DMS 273 (cell line): ENCODE measurements around the gene TM4SF5.

Source experiments
- DNase-seq: peaks from one replicate; lab custom pipeline; 2025; ENCODE audit not compliant: unreplicated experiment; lab: John Stamatoyannopoulos, UW

Gene TM4SF5

DNA sequence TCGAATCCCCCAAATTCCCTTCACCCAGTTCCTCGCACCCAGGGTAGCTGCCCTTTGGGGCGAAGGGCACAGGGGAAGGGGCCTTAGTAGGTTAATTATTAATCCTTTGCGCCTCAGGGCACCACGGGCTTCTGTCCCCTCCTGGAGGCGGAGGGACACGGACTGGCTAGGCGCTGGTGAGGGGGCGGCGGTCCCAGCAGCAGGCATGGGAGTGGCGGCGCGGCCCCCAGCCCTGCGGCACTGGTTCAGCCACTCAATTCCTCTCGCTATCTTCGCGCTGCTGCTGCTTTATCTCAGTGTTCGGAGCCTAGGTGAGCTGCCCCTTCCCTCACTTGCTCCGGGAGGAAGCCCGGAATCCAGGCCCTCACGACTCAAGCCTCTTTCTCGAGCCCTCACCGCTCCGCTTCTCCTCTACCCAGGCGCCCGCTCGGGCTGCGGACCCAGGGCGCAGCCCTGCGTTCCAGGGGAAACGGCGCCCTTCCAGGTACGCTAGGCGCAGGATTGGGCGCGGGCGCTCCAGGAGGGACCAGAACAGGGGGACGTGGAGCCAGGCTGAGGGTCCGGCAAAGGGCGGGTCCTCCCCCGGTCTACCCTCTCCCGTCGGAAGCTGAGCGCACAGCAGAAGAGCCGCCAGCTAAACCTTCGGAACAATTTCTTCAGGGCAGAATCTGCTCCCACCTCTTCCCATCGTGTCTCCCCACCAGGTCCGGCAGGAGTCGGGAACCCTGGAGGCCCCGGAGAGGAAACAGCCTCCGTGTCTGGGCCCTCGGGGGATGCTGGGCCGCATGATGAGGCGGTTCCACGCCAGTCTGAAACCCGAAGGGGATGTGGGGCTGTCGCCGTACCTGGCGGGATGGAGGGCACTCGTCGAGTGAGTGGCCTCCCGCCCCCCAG, 17.4 kb downstream of the TM4SF5 start, which contains the start of gene GLTPD2:
Gene GLTPD2, plus strand, starts transcription at position 158 of the 894 bp plus-strand sequence. Its CDS starts 48 bp downstream, at position 206.
- no peak for DNase-seq

DNA sequence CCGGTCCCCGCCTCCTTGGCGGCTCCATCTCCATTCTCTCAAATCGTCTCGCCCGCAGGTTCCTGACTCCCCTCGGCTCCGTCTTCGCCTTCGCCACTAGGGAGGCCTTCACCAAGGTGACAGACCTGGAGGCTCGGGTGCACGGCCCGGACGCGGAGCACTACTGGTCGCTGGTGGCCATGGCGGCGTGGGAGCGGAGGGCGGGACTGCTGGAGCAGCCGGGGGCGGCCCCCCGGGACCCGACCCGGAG, 17.9 kb downstream of the TM4SF5 start:
- DNase-seq = no peak

DNA sequence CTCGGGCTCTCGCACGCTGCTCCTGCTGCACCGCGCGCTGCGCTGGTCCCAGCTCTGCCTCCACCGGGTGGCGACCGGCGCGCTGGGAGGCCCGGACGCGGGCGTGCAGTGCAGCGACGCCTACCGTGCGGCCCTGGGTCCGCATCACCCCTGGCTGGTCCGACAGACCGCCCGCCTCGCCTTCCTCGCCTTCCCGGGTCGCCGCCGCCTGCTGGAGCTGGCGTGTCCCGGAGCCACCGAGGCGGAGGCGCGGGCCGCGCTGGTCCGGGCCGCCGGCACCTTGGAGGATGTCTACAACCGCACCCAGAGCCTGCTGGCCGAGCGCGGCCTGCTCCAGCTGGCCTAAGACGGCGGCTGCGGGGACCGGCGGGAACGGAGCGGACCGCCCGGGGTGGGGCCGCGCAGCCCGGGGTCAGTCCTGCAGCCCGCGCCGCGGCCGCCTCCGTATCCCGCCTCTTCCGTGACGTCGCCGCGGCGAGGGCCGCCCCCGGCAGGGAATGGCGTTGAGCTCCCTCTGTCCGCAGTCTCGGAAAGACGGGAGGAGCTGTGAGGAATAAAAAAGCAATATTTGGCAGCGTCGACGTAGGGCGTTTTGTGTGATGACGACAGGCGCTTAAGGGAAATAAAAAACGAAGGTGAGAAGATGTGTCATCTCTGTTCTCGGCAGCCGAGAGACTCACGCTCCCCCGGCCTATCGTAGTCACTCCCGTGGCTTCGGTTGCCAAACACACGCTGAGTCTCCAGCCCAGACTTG, 18.4 kb downstream of the TM4SF5 start:
- DNase-seq = peak; percentile 86

DNA sequence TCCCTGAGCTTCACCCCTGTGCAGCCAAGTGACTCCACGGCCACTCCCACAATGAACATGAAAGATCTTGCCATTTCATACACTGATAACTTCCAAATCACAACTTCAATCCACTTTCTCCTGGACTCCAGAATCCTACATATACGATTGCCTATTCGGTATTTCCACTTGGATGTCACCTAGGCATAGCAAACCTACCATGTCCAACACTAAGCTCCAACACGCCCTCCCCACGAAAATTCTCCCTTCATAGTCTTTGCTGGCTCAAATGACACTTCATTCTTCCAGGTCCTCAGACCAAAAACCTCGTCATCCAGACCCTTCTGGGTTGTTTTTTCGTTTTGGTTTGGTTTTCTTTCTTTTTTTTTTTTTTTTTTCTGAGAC, 19.0 kb downstream of the TM4SF5 start:
- no peak for DNase-seq

DNA sequence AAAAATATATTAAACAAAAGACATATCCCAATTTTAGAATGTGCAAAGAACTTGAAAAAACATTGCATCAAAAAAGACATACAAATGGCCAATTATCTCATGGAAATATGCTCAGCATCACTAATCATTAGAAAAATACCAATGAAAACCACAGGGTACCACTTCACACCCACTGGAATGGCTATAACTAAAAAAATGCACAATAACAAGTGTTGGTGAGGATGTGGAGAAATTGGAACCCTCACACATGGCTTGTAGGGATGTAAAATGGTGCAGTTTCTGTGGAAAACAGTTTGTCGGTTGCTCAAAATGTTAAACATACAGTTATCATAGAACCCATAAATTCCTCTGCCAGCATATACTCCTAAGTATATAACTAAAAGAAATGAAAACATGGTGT, 23.5 kb downstream of the TM4SF5 start:
- no peak for DNase-seq

DNA sequence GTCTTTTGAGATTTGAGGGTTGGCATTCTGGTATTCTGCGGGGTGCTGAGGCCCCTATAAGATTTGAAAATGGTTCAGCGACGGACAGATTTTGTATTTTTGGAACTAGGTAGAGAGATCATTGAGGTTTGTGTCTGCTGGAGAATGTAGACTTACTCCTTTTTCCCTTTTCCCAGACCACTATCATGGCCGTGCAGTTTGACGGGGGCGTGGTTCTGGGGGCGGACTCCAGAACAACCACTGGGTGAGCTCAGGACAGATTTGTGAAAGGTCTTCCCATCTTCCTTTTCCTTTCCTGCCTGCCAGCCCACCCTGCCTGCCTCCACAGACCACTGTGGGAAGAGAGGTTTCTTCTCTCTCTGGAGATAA, 24.9 kb downstream of the TM4SF5 start:
- DNase-seq = peak; percentile 63

DNA sequence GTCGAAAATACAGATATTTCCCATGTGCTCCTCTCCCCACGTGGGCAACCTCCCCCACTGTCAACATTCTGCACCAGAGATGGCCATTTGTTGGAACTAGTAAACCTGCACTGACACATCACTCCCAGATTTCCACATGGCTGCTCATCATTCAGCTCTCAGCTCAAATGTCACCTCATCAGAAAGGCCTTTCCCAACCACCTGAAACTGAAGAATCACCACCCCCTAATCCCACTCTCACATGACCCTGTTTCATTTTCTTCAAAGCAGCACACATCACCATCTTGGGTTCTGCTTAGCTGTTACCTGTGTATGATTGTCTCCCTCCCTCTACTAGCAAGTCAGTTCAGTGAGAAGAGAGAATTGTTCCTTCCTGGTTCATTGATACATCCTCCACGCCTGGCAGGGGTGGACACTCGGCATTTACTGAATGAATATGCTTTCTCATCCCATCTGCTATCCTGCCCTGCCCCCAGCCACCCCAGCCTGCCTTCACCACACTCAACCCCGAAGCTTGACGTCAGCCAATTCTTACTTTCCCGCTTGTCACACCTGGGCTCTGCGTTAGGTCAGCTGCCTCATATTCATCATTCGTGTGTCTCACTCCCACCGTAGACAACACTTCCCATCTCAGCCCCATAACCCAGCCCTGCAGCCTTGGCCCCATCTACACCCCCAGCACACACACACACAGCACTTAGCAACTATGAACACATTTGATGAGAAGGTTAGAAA, 28.9 kb downstream of the TM4SF5 start:
- no peak for DNase-seq

DNA sequence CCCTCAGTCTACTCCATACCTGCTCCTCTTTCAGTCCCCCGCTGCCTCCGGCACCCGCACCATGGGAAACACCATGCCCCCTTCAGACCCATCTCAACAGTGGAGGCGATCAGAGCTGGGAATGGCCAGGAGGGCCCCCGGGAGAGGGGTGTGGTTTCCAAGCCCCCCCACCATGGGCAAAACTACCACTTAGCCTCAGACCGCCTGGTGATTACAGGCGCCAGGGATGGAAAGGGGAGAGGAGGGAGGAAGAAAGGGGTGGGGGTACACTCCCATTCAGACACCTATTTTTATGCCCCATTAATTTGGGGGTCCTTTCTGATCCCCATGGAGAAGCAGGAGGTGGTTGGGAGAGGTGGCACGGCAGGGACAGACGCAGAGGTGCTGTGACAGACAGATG, 30.5 kb downstream of the TM4SF5 start, which contains the start of gene C17orf114:
Gene C17orf114, minus strand, starts transcription at position 101 of the 400 bp plus-strand sequence.
- DNase-seq = no peak

DNA sequence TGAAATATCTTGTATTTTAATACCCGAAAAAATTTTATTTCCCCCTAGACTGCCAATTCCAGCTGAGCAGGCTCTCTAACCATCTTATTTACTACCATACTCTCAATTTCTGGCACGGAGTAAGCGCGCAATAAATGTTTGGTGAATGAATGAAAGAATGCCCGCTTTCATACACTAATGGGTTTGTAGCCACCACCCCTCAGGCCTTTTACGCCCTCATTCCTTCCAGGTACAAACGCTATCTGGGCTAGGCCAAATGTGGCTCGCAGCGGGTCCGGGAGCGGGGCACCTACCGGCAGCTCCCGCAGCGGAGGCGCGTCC, 34.7 kb downstream of the TM4SF5 start:
- DNase-seq = peak; percentile 67

DNA sequence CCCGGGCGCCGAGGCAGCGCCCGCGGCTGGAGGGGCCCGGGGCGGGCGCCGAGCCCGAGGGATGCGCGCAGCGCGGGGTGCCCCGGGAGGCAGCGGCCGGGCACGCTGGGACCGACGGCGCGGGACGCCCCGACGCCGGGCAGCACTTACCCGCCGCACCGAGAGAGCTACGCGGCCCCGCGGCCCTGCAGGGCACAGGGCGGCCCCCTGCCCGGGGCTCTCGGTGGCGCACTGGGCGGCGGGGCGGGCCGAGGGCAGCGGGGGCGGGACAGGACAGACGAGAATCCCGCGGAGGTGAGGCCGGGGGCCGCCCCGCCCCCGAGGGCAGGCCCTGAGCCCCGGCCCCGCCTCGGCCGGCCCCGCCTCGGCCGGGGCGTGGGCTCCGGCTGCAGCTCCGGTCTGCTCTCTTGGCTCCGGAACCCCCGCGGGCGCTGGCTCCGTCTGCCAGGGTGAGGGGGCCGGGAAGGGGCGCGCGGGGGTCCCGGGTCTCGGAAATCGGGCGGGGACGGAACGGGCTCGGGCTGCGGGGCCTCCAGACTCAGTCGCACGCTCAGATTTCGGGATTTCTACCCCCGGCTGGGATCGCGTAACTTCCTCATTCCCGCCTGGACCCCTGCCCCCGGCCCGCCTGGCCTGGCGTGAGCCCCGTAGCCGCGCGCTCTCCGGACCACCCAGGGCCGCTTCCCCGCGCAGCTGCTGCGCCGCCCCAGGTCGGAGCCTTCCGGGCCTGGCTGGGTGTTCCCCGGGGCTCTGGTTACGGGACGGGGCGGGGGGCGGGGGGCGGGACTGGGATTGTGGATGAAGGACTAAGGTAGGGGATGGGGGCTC, 35.3 kb downstream of the TM4SF5 start, which contains the start of gene PLD2:
Gene PLD2, plus strand, starts transcription at position 376 of the 828 bp plus-strand sequence. CDS start 621 bp downstream, outside the sequence.
- peak; percentile 92 for DNase-seq

DNA sequence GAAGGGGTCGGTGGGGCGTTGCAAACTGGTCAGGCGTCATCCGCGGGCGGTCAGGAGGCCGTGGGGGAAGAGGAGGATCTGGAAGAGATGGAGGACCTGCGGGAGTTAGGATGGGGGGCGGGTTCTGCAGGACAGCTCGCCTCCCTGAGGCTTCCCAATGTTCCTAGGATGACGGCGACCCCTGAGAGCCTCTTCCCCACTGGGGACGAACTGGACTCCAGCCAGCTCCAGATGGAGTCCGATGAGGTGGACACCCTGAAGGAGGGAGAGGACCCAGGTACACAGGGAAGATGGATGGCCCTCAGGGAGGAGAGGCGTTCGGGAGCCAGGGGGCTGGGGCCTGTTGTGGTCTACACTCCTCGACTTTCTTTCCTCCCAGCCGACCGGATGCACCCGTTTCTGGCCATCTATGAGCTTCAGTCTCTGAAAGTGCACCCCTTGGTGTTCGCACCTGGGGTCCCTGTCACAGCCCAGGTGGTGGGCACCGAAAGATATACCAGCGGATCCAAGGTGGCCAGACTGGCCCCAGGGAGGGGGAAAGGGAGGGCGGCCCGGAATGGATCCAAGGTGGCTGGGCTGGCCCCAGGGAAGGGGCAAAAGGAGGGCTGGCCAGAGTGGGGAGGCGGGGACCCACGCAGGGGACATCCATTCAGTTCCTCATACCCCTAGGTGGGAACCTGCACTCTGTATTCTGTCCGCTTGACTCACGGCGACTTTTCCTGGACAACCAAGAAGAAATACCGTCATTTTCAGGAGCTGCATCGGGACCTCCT, 36.1 kb downstream of the TM4SF5 start:
- no peak for DNase-seq

DNA sequence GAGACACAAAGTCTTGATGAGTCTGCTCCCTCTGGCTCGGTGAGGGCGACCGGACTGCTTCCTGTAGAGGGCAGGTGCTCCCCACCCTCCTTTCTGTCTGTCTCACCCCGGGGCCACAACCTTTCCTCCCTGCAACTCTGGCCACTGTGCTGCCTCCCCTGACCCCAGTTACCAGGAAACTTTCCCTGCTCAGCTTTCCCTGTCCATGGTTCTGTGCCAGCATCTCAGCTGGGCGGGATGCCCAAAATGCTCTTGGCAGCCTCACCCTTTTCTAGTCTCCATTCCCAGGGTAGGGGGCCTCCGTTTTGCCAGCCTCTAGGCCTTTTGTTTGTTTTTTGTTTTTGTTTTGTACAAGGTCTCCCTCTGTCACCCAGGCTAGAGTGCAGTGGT, 36.7 kb downstream of the TM4SF5 start:
- peak; percentile 59 for DNase-seq

DNA sequence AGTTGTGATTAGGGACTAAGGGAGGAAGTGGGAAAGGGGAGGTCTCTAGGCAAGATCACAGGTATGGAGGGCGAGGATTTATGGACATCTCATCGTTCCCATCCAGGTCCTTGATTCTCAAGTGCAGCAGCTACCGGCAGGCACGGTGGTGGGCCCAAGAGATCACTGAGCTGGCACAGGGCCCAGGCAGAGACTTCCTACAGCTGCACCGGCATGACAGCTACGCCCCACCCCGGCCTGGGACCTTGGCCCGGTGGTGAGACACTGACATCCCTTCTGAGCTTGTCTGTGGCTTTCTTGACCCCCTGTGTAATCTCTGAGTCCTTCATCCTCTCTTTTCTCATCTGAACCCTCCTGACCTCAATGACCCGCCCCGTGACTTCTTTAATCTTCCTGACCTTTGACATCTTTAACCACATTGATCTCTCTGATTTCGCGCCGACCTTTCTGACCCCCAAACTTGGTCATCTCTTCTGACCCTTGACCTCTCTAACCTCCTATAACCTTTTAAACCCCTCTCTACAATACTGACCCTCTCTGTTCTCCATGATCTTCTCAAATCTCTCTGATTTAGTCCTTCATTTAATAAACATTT, 39.1 kb downstream of the TM4SF5 start:
- DNase-seq = no peak

DNA sequence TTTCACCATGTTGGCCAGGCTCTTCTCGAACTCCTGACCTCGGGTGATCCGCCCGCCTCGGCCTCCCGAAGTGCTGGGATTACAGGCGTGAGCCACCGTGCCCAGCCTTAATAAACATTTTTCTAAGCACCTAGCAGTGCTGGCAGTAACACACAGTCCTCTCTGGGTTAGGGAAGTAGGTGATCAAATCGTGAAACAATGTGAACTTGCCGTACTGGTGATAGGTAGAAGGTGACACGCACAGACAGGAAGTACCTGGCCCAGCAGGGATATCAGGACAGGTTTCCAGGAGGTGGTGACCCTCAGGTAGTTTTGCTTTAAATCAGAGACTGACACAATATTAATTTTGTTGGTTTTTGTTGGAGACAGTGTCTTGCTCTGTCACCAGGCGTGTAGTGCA, 39.8 kb downstream of the TM4SF5 start:
- no peak for DNase-seq

DNA sequence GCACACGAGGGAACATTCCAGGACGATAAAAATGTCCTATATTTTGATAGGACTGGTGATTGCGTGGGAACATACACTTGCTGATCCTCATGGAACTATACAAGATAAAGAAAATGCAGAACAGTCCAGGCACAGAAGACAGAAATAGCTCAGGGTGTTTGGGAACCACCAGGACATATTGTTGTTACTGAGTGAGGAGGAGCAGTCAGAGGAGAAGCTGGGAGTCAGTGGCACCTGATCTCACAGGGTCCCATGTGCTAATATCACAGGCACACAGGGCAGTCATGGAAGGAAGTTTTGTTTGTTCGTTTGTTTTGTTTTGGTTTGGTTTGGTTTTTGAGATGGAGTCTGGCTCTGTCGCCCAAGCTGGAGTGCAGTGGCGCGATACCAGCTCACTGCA, 41.0 kb downstream of the TM4SF5 start:
- DNase-seq = no peak

DNA sequence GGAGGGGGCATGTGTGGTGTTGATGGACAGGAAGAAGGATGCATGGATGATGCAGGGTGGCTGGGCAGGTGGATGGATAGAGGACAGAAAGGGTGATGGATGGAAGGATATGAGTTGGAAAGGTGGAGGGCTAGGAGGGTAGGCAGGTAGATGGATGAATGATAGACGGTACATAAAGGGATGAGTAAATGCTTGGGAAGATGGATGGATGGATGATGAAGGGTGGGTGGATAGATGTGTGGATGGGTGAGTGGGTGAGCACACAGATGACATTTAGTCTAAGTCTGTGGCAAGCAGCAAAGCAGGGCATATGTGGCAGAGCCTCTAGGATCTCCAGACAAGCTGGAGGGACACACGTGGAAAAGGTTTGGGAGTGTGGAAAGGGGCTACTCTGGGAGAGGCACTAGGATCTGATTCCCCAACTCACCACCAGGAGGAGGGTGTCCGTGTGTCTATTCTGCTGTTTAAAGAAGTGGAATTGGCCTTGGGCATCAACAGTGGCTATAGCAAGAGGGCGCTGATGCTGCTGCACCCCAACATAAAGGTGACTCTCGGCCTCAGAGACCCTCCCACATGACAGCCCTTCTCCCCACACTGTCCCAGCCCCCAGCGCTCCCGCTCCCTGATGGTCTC, 43.5 kb downstream of the TM4SF5 start:
- no peak for DNase-seq

DNA sequence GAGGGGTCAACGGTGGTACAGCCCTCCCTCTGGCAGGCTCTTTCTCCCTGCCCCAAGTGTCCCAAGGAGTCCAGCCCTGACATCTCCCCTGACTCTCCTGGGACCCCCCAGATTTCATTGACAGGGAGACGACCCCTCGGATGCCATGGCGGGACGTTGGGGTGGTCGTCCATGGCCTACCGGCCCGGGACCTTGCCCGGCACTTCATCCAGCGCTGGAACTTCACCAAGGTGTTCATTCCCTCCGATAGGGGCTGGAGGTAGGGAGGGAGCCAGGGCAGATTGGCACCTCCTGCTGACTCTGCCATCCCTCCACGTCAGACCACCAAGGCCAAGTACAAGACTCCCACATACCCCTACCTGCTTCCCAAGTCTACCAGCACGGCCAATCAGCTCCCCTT, 45.1 kb downstream of the TM4SF5 start:
- no peak for DNase-seq

DNA sequence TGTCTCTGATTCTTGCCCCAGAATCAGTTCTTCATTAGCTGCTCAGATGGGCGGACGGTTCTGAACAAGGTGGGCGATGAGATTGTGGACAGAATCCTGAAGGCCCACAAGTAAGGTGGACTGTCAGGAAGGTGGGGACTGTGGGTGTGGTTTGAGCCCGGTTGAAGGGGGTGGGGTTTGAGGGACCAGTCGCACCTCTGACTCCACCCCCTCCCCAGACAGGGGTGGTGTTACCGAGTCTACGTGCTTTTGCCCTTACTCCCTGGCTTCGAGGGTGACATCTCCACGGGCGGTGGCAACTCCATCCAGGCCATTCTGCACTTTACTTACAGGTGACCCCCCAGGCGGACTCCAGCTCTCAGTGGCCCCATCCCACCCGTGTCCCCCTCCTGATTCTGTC, 46.6 kb downstream of the TM4SF5 start:
- DNase-seq = no peak

DNA sequence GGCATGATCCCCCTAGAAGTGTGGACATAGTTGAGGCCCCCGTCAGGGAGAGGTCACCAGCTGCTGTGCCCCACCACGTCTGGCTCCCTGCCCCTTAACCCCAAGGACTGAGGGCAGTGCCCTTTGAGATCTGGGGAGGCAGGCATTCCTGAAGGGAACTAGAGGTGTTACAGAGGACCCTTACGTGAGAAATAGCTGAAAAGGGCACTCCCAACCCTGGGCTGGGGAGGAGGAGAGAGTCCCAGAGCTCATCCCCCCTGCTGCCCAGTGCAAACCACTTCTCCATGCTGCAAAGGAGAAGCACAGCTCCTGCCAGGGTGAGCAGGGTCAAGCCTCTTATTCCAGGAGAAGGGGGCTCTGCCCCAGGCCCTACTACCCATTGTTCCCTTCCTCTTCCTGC, 51.1 kb downstream of the TM4SF5 start:
- no peak for DNase-seq
